TTC549 (cell line): ENCODE measurements around the gene CDS1.
"Not testable (repeated sequence)": the region's sequence is repeated elsewhere in the genome, so short reads cannot be mapped to it uniquely, and the experiment has no call there.

Source experiments
- FAIRE-seq: peaks from 2 replicates; lab custom pipeline; 2012; peaks lifted over from hg19 to GRCh38; lab: Jason Lieb, UNC

The CDS1 gene

GRCh38 chr4:84611531-84611930 lies 28.6 kb downstream of the CDS1 start:
- FAIRE-seq, result no peak

- no peak for FAIRE-seq
Measured at GRCh38 chr4:84614891-84615290, 32.0 kb downstream of the CDS1 start.

GRCh38 chr4:84615355-84615754 lies 32.4 kb downstream of the CDS1 start:
- FAIRE-seq, result no peak

- no peak for FAIRE-seq
Measured at GRCh38 chr4:84622959-84623358, 40.0 kb downstream of the CDS1 start.

GRCh38 chr4:84623661-84624060 lies 40.7 kb downstream of the CDS1 start:
- FAIRE-seq, result no peak

- no peak for FAIRE-seq
Measured at GRCh38 chr4:84626673-84627072, 43.7 kb downstream of the CDS1 start.

- FAIRE-seq, result no peak
Measured at GRCh38 chr4:84631573-84631972, 48.6 kb downstream of the CDS1 start.

- no peak for FAIRE-seq
Measured at GRCh38 chr4:84632092-84632491, 49.2 kb downstream of the CDS1 start.

GRCh38 chr4:84634961-84635360 lies 52.0 kb downstream of the CDS1 start:
- no peak for FAIRE-seq

GRCh38 chr4:84638092-84638491 lies 55.2 kb downstream of the CDS1 start:
- no peak for FAIRE-seq

- no peak for FAIRE-seq
Measured at GRCh38 chr4:84639145-84639544, 56.2 kb downstream of the CDS1 start.

- no peak for FAIRE-seq
Measured at GRCh38 chr4:84644087-84644486, 61.2 kb downstream of the CDS1 start.

- FAIRE-seq, result no peak
Measured at GRCh38 chr4:84647312-84647884, 64.5 kb downstream of the CDS1 start.

- FAIRE-seq, result no peak
Measured at GRCh38 chr4:84648178-84648577, 65.3 kb downstream of the CDS1 start.

GRCh38 chr4:84648863-84649647 lies 66.1 kb downstream of the CDS1 start:
- no peak for FAIRE-seq

GRCh38 chr4:84651499-84651898 lies 68.6 kb downstream of the CDS1 start:
- no peak for FAIRE-seq

- FAIRE-seq, result no peak
Measured at GRCh38 chr4:84652478-84652877, 69.6 kb downstream of the CDS1 start.

GRCh38 chr4:84660606-84661005 lies 77.7 kb downstream of the CDS1 start:
- FAIRE-seq, result no peak

GRCh38 chr4:84661191-84661939 lies 78.4 kb downstream of the CDS1 start:
- FAIRE-seq, result no peak

GRCh38 chr4:84664767-84665166 lies 81.8 kb downstream of the CDS1 start:
- FAIRE-seq, result not testable (repeated sequence)

- no peak for FAIRE-seq
Measured at GRCh38 chr4:84666439-84666838, 83.5 kb downstream of the CDS1 start.

- no peak for FAIRE-seq
Measured at GRCh38 chr4:84669201-84669600, 86.3 kb downstream of the CDS1 start.

- no peak for FAIRE-seq
Measured at GRCh38 chr4:84672177-84672576, 89.2 kb downstream of the CDS1 start.
